HG03558 (cell line): Measurements from ENCODE around the gene FOXC1.

ENCODE experiments used
- ATAC-seq: cut with Tn5 transposase; IDR thresholded peaks from one replicate; pipeline ENCODE4 v1.9.1; 2021; ENCODE audit warnings: moderate number of reproducible peaks; ENCODE audit not compliant: unreplicated experiment; ENCODE audit errors: extremely low read depth

Gene FOXC1

GRCh38 chr6:1609648-1610496, at the start of gene FOXC1:
TSS of gene FOXC1 (plus strand) at chr6:1609915. CDS start at chr6:1610446, 531 bp downstream.
- no peak for ATAC-seq

GRCh38 chr6:1560281-1561058, 49.2 kb upstream of the FOXC1 start:
- no peak for ATAC-seq

GRCh38 chr6:1561355-1561754, 48.4 kb upstream of the FOXC1 start:
- ATAC-seq, result no peak

GRCh38 chr6:1562171-1562955, 47.4 kb upstream of the FOXC1 start:
- no peak for ATAC-seq

- ATAC-seq, result no peak
Observed at GRCh38 chr6:1569377-1569776, 40.3 kb upstream of the FOXC1 start.

GRCh38 chr6:1570848-1571247, 38.9 kb upstream of the FOXC1 start:
- no peak for ATAC-seq

GRCh38 chr6:1572892-1573291, 36.8 kb upstream of the FOXC1 start:
- no peak for ATAC-seq

- ATAC-seq, result no peak
Observed at GRCh38 chr6:1574083-1574761, 35.5 kb upstream of the FOXC1 start.

GRCh38 chr6:1574890-1575209, 34.9 kb upstream of the FOXC1 start:
- ATAC-seq, result no peak

GRCh38 chr6:1575210-1576041, 34.3 kb upstream of the FOXC1 start:
- ATAC-seq, result no peak

- ATAC-seq, result no peak
Observed at GRCh38 chr6:1576166-1576565, 33.5 kb upstream of the FOXC1 start.

GRCh38 chr6:1576711-1577110, 33.0 kb upstream of the FOXC1 start:
- ATAC-seq, result no peak

GRCh38 chr6:1577146-1577680, 32.5 kb upstream of the FOXC1 start:
- ATAC-seq, result no peak

GRCh38 chr6:1577896-1578745, 31.6 kb upstream of the FOXC1 start:
- no peak for ATAC-seq

GRCh38 chr6:1579096-1579495, 30.6 kb upstream of the FOXC1 start:
- ATAC-seq, result no peak

- no peak for ATAC-seq
Observed at GRCh38 chr6:1580109-1580508, 29.6 kb upstream of the FOXC1 start.

GRCh38 chr6:1580585-1580984, 29.1 kb upstream of the FOXC1 start:
- no peak for ATAC-seq
